HepG2 (cell line): ENCODE measurements around the gene GGA3. TPM values are rescaled to one million over a fixed set of nuclear protein-coding genes. Genes with fewer than 3 reads are reported as not detected.
A peak's percentile ranks its signal among the peaks of the same experiment; 100 is the strongest.

Source experiments
- ATAC-seq: fragments of 200-7000 bp; cut with Tn5 transposase; 3 replicates; pipeline ENCODE4 v1.9.1; 2020; ENCODE audit warnings: mild to moderate bottlenecking, moderate library complexity
- BruUV-seq: library from RNA; stranded (reverse); fragments of 400-500 nt; replicated peaks from 2 replicates; lab custom pipeline; 2021; lab: Mats Ljungman, UMichigan
- CTCF ChIA-PET: fragments of 300-600 bp; formaldehyde crosslinking; extraction: SDS; loops from one replicate; lab custom pipeline; 2021; ENCODE audit warnings: low total read pairs, inconsistent platforms, low intra/inter-chr PET ratio; lab: Yijun Ruan, JAX
- POLR2A ChIA-PET: fragments of 350-600 bp; sonication (Branson Sonifier 250); formaldehyde crosslinking; loops from one replicate; lab custom pipeline; 2020; ENCODE audit warnings: antibody characterized with exemption, inconsistent platforms; lab: Yijun Ruan, JAX
- DNase-seq: peaks from one replicate; pipeline ENCODE4 v3.0.0-alpha.2; 2015; ENCODE audit warnings: low spot score
- FAIRE-seq: peaks from 3 replicates; lab custom pipeline; 2011; peaks lifted over from hg19 to GRCh38; lab: Jason Lieb, UNC
- H2AFZ ChIP-seq: one replicate; pipeline ENCODE4 v1.6.1; 2011; ENCODE audit warnings: low read length, inconsistent platforms
- H3K27ac ChIP-seq: fragments of 300-600 bp; 3 replicates; pipeline ENCODE4 v1.8.0; 2011; ENCODE audit warnings: mixed run types, mild to moderate bottlenecking, mixed read lengths, low read length, inconsistent platforms; ENCODE audit not compliant: insufficient read depth; ENCODE audit errors: extremely low read length
- H3K27me3 ChIP-seq, 2 experiments: fragments of 200-600 bp in 1 of 2; 2 replicates in 1 of 2; 3 replicates in 1 of 2; pipeline versions ENCODE4 v1.6.0 to v1.8.0; 2011; ENCODE audit warnings: low read length in 2 of 2, mild to moderate bottlenecking in 2 of 2, moderate library complexity in 2 of 2, inconsistent platforms in 1 of 2; ENCODE audit not compliant: insufficient read depth in 2 of 2, control insufficient read depth in 1 of 2
- H3K36me3 ChIP-seq, 2 experiments: fragments of 200-600 bp in 1 of 2; replicated peaks in 1 of 2; 2 replicates in 1 of 2; 3 replicates in 1 of 2; pipeline versions ENCODE4 v1.5.1 to v1.8.0; 2011; ENCODE audit warnings: low read length in 2 of 2, inconsistent platforms in 1 of 2; ENCODE audit not compliant: insufficient read depth in 2 of 2, control insufficient read depth in 1 of 2
- H3K4me1 ChIP-seq: 2 replicates; pipeline ENCODE4 v1.5.1; 2012; ENCODE audit warnings: low read length, inconsistent platforms; ENCODE audit not compliant: insufficient read depth
- H3K4me2 ChIP-seq: 2 replicates; pipeline ENCODE4 v1.6.0; 2011; ENCODE audit warnings: low read depth, low read length, inconsistent platforms
- H3K4me3 ChIP-seq, 3 experiments: fragments of 200-600 bp in 1 of 3; sonication (generic), shearing (Covaris generic) in 1 of 3; replicated peaks in 1 of 3; 2 replicates each; pipeline ENCODE4 v1.5.1; 2011 to 2016; ENCODE audit warnings: low read length in 3 of 3, inconsistent platforms in 2 of 3, low read depth in 2 of 3, mild to moderate bottlenecking in 2 of 3, control low read depth in 1 of 3, mixed read lengths in 1 of 3; ENCODE audit not compliant: insufficient read depth in 1 of 3
- H3K79me2 ChIP-seq: one replicate; pipeline ENCODE4 v1.6.1; 2011; ENCODE audit warnings: low read length, inconsistent platforms; ENCODE audit not compliant: insufficient read depth
- H3K9ac ChIP-seq: 2 replicates; pipeline ENCODE4 v1.6.0; 2011; ENCODE audit warnings: mild to moderate bottlenecking, low read depth, low read length, inconsistent platforms; ENCODE audit not compliant: insufficient read depth
- H3K9me3 ChIP-seq: 2 replicates; pipeline ENCODE4 v1.5.1; 2012; ENCODE audit warnings: mild to moderate bottlenecking, low read length
- H4K20me1 ChIP-seq: 2 replicates; pipeline ENCODE4 v1.6.0; 2011; ENCODE audit warnings: inconsistent platforms, mild to moderate bottlenecking, low read length, moderate library complexity; ENCODE audit not compliant: insufficient read depth
- CREM ChIP-seq, 2 experiments: sonication (generic) in 1 of 2; formaldehyde crosslinking in 1 of 2; IDR thresholded peaks; 2 replicates each; pipeline versions ENCODE4 v1.4.0 to v1.6.1; 2016 to 2020; ENCODE audit warnings: antibody characterized with exemption in 1 of 2, mild to moderate bottlenecking in 1 of 2, missing genetic modification reagents in 1 of 2
- FOXP1 ChIP-seq, 2 experiments: fragments of 450-650 bp in 1 of 2; IDR thresholded peaks; 2 replicates each; pipeline ENCODE4 v1.6.1; 2017 to 2018; ENCODE audit warnings: antibody characterized with exemption in 1 of 2
- GABPB1 ChIP-seq: IDR thresholded peaks from 2 replicates; pipeline ENCODE4 v1.6.1; 2016; ENCODE audit warnings: mild to moderate bottlenecking, missing genetic modification reagents, moderate library complexity, missing compliant biosample characterization
- HOXA5 ChIP-seq: sonication (generic); formaldehyde crosslinking; IDR thresholded peaks from 2 replicates; pipeline ENCODE4 v1.4.0; 2020; ENCODE audit warnings: missing genetic modification reagents
- KDM4B ChIP-seq: sonication (generic); formaldehyde crosslinking; IDR thresholded peaks from 2 replicates; pipeline ENCODE4 v1.4.0; 2020; ENCODE audit warnings: missing genetic modification reagents
- KLF6 ChIP-seq: IDR thresholded peaks from 2 replicates; pipeline ENCODE4 v1.8.0; 2016; ENCODE audit warnings: missing biosample characterization, missing genetic modification reagents
- MEIS2 ChIP-seq: sonication (generic); formaldehyde crosslinking; IDR thresholded peaks from 2 replicates; pipeline ENCODE4 v1.9.0; 2021; ENCODE audit warnings: mild to moderate bottlenecking, missing genetic modification reagents
- SRSF1 ChIP-seq: fragments of 200-400 bp; formaldehyde crosslinking; optimal IDR thresholded peaks from 2 replicates; pipeline ENCODE3; 2017; ENCODE audit warnings: mild to moderate bottlenecking, low read depth, low read length, moderate library complexity
- ZBTB20 ChIP-seq: sonication (generic); formaldehyde crosslinking; IDR thresholded peaks from 2 replicates; pipeline ENCODE4 v1.8.1; 2023; ENCODE audit warnings: missing genetic modification reagents, low read depth, mild to moderate bottlenecking, borderline replicate concordance
- ZBTB37 ChIP-seq: sonication (generic); formaldehyde crosslinking; IDR thresholded peaks from 2 replicates; pipeline ENCODE4 v1.4.0; 2020; ENCODE audit warnings: mild to moderate bottlenecking, missing genetic modification reagents
- ZEB1 ChIP-seq: IDR thresholded peaks from 2 replicates; pipeline ENCODE4 v1.6.1; 2012; ENCODE audit warnings: mild to moderate bottlenecking, low read depth, inconsistent platforms; ENCODE audit not compliant: insufficient replicate concordance
- ZFP36L2 ChIP-seq: sonication (generic); formaldehyde crosslinking; IDR thresholded peaks from 2 replicates; pipeline ENCODE4 v1.4.0; 2020; ENCODE audit warnings: missing genetic modification reagents
- ZNF460 ChIP-seq: sonication (generic); formaldehyde crosslinking; IDR thresholded peaks from 2 replicates; pipeline ENCODE4 v1.5.1; 2020; ENCODE audit warnings: missing genetic modification reagents, mild to moderate bottlenecking, borderline replicate concordance
- WGBS: methylation state at CpG from one replicate; pipeline ENCODE4 v1.1.6; 2017; ENCODE audit warnings: low lambda C conversion rate; 5-methylcytosine and 5-hydroxymethylcytosine counted together
- in situ Hi-C: cut with HindIII; loops from 2 replicates; pipeline ENCODE4 v1.10.0; 2017; ENCODE audit warnings: low pct_unique_long_range_greater_than_20kb; ENCODE audit not compliant: extremely low pct_ligation_motif_present
- intact Hi-C: fragments of 100-400 bp; cut with micrococcal nuclease; formaldehyde crosslinking; loops from one replicate; pipeline ENCODE4 v1.10.0; 2022; ENCODE audit not compliant: unreplicated experiment
- polyA plus RNA-seq, 8 experiments: library from polyadenylated mRNA; depleted of rRNA in 3 of 8; stranded (reverse) in 7 of 8; unstranded in 1 of 8; fragments of >200 nt; fragmentation: Illumina TruSeq in 4 of 8; extraction: Trizol in 4 of 8; gene quantifications; 2 replicates each; pipeline versions ENCODE4 v1.2.1 to v1.2.3, GENCODE V29; 2011 to 2016; ENCODE audit warnings: low read depth in 4 of 8, missing spikeins in 1 of 8, mixed read lengths in 1 of 8; ENCODE audit not compliant: insufficient read depth in 1 of 8
- total RNA-seq, 5 experiments: library from RNA; depleted of rRNA; stranded (reverse); fragments of >200 nt; fragmentation: Illumina TruSeq; extraction: Trizol; gene quantifications; 2 replicates each; pipeline ENCODE4 v1.2.3, GENCODE V29; 2016; ENCODE audit warnings: low read depth in 1 of 5
- TF ChIP-seq, protein P1 (sequence below): sonication (generic); formaldehyde crosslinking; IDR thresholded peaks from 2 replicates; pipeline ENCODE4 v1.5.0; 2020; ENCODE audit warnings: missing genetic modification reagents

GGA3 gene
- total and polyA plus RNA-seq, 2 of the 13 experiments (the other 11 are each of a cell fraction or from before 2014, with no cell fraction given), result 28.4 to 43.7 TPM

GRCh38 chr17:75205037-75205792, 56.2 kb downstream of the GGA3 start, which contains the start of gene NUP85 (continued):
- no peak for TF ChIP-seq FOXP1 (IDR thresholded peaks at IDR 0.05)
- TF ChIP-seq FOXP1 (CRISPR knock-in tag; IDR thresholded peaks at IDR 0.05), result no peak
- TF ChIP-seq ZBTB20 (CRISPR knock-in tag), result peak; percentile 79

GRCh38 chr17:75199886-75200618, 61.4 kb downstream of the GGA3 start:
- Histone ChIP-seq H3K79me2 (no peaks in the 10 kb centered on the region), H3K9me3 (no peaks in the 10 kb centered on the region), H4K20me1 (no peaks in the 10 kb centered on the region), H3K27me3 (no peaks in the 10 kb centered on the region), H3K4me2 (peak overlapping the region; percentile 82), H3K36me3 (no peaks in the 10 kb centered on the region), H2AFZ (peak overlapping the region; percentile 68), H3K4me1 (peaks cover 43% of the 10 kb centered on the region), H3K4me3 (peak overlapping the region in 1 of 3 experiments; percentile 59; a peak in 2 of 6 replicates), H3K27ac (peak overlapping the region; percentile 62), H3K9ac (no peak overlapping the region)
- intact Hi-C loops, result loop anchor here (5.0 kb wide), 2 partner anchors 48 to 68 kb away; partner anchors contain the start of genes JPT1 and NT5C
- no TSS peak for BruUV-seq
- FAIRE-seq (no peak), DNase-seq (peak; percentile 53), ATAC-seq (peak; percentile 30)
- in situ Hi-C loops, result no loop called here
- ChIA-PET CTCF (interaction anchor here (1.3 to 1.4 kb wide), 2 partner anchors 68 to 87 kb away, joined by 3 read pairs; partner anchors contain the start of gene NT5C), POLR2A (interaction anchor here (0.6 to 3.2 kb wide), 15 partner anchors 17 to 538 kb away, joined by 3 to 15 read pairs (median 4); partner anchors contain the start of genes ARMC7, JPT1, MRPL58 and NT5C)
- 43% methylated on average over 6 of the region's 6 CpGs for WGBS
- no peak for TF ChIP-seq ZFP36L2 (CRISPR knock-in tag)
- peak; percentile 68 for TF ChIP-seq ZEB1
- no peak for TF ChIP-seq ZBTB37
- no peak for TF ChIP-seq HOXA5 (CRISPR knock-in tag)
- no peak for TF ChIP-seq MEIS2 (CRISPR knock-in tag)
- TF ChIP-seq ZNF460 (CRISPR knock-in tag), result peak; percentile 72; the same call in 1 of the 2 replicates
- TF ChIP-seq GABPB1 (CRISPR knock-in tag), result no peak
- no peak for TF ChIP-seq KDM4B
- TF ChIP-seq CREM (IDR thresholded peaks at IDR 0.05), result peak; percentile 80; the same call in 1 of the 2 replicates
- no peak for TF ChIP-seq CREM (CRISPR knock-in tag; IDR thresholded peaks at IDR 0.05)
- TF ChIP-seq KLF6 (CRISPR knock-in tag), result no peak
- no peak for TF ChIP-seq SRSF1
- TF ChIP-seq, protein P1, sequence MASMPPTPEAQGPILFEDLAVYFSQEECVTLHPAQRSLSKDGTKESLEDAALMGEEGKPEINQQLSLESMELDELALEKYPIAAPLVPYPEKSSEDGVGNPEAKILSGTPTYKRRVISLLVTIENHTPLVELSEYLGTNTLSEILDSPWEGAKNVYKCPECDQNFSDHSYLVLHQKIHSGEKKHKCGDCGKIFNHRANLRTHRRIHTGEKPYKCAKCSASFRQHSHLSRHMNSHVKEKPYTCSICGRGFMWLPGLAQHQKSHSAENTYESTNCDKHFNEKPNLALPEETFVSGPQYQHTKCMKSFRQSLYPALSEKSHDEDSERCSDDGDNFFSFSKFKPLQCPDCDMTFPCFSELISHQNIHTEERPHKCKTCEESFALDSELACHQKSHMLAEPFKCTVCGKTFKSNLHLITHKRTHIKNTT (CRISPR knock-in tag), result no peak
